ENCODE data around the gene PRKN.

Gene PRKN

DNA sequence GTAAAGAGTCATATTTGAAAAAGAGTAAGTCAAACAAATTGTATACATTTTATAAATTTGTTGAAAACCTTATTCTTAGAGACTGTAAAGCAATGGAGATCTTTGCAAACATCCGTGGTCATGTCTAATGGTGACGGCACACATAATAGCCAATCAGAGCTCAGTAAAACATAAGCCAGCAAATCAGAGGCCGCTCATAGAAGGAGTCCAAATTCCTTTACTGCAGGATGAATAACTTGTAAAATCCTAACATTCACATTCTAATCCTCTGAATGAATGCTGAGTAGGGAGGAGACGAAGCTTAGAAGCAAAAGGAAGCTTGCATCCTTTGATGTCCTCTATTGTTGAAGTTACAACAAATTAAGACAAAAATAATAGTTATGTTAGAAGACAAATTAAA is 401.7 kb downstream of the PRKN start:
- no peak for FAIRE-seq
- no peak for DNase-seq (ENCODE audit: low spot score)

DNA sequence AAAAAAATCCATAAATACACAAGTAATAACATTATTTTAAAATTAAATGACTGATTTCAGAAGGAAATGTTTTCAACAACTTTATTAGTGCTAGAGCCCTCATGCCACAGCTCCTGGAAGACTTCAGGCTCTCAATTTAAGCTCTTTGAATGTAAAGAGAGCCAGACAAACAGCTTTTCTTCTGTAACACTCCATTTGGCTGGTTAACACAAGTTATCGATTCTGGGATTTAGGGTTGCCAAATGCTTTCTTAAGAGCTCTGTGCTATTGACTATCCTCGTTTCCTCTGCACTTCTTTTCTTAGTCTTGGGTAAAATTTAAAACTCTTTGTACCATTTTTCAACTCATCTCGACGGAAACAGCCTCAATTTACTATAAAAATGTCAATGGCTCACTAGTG is 402.5 kb downstream of the PRKN start:
- DNase-seq (ENCODE audit: low spot score) (no peak), FAIRE-seq (no peak)

DNA sequence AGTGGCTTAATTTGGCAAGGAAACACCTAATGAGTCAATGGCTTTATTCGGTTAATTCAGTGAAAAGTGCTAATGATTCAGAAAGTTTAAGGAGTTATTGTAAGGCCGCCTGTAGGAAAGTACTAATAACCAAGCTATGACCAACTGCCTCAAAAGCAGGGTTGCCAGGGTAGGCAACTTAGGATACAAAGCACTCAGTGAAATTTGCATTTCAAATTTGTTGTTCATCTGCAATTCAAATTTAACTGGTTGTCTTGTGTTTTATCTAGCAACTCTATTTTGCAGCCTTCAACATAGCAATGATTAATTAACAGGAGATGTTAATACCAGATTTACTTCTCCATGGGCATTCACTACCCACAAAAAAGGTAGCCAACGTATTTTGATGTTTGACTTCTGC is 412.3 kb downstream of the PRKN start:
- no peak for DNase-seq (ENCODE audit: low spot score)
- FAIRE-seq: no peak

DNA sequence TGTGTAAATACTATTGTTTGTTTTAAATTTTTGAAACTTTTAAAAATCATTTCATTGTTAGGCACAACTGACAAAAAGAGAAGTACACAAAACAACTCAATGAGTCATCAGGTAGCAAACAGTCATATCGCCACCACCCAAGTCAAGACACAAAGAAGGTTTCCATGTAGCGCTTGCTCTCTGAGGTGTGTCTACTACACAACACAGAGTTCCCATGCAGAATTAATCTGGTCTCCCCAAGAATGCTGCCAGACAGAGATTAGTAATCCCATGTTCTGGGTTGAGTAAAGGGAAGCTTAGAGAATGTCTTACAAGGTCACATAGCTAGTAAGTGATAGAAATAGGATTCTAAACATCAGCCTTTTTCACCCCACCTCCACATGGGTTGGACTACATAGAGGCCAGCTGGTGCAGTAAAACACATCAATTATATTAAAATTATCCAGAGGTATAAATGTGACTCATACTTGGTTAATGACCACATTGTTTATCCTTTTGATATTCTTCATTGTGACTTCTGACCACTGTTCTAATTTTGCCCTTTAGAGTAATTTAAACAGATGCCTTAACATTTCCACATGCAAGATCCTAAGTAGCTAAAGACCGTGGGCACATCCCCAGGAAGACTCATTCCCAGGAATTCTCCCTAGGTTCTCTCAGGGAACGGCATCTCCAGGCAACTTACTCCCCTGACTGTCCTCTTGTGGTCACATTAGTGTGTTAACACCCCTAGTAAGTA is 413.5 kb downstream of the PRKN start:
- DNase-seq (ENCODE audit: low spot score): no peak
- no peak for FAIRE-seq

GRCh38 chr6:162307865-162308264 is 419.7 kb downstream of the PRKN start:
- DNase-seq (ENCODE audit: low spot score): no peak
- no peak for FAIRE-seq

DNA sequence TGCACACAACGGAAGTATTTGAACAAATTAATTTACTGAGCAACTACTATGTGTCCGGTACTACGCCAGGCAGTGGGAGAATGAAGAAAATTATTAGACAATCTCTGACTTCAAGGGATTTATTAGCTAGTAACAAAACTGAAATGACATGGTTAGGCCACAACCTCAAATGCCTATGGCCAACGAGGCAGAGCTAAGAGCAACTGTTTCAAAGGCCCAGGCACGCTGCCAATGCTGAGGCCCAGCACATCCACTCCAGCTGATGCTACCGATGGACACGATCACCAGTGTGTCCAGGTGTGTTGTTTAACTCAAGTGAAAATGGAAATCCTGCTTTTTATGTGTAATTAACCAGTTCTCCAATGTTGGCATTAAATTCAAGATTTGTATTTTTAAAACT is 420.9 kb downstream of the PRKN start:
- FAIRE-seq: no peak
- no peak for DNase-seq (ENCODE audit: low spot score)

GRCh38 chr6:162301128-162301527 is 426.4 kb downstream of the PRKN start:
- FAIRE-seq (no peak), DNase-seq (ENCODE audit: low spot score) (no peak)

GRCh38 chr6:162294029-162294428 is 433.5 kb downstream of the PRKN start:
- FAIRE-seq: no peak

GRCh38 chr6:162292915-162293314 is 434.7 kb downstream of the PRKN start:
- no peak for FAIRE-seq
- no peak for DNase-seq (ENCODE audit: low spot score)

More at GRCh38 chr6:162294029-162294428, 433.5 kb downstream of the PRKN start:
- DNase-seq (ENCODE audit: low spot score): no peak

DNA sequence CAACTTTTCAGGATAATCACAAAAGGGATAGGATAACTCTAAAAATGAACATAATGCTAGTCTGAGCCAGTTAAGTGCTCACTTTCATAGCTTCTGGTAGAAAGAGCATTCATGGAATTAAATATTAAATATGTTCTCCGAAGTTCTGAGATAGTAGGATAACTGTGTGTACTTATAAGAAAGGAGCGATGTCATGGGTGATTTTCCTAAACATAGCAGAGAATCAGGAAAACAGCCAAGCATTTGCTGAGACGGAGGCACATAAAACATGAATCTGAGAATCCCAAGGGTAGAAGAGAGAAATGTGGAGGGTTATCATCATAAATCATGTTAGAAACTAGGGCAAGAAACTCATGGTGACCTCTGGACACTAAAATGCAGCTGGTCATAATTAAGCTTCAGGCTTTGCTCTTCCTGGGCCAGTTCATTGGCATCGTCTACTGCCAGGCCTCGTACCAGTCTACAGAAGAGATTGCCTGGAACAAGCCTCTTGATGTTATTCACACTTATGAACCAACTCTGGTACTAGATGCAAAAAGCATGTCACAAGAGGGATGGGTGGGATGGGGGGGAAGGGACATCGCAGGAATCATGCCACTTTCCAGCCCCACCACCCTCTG is 436.6 kb downstream of the PRKN start:
- FAIRE-seq (no peak), DNase-seq (ENCODE audit: low spot score) (no peak)

DNA sequence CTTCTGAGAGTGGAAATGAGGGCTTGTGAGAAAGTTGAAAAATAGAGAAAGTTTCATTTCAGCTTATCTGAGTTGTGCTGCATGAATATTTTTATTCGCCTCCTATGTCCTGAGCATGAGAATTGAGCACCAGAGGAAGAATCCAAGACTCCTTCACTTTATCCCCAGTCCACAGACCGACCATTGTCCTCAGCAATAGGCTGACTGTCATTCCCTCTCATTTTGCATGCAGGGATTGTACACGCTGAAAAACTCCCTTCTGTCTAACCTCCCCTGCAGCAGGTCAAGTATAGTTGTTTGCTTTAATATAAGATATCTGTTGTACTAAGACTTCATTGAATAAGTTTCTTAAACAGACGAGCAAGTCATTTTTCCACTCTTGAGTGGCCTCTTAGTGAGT is 437.6 kb downstream of the PRKN start:
- FAIRE-seq (no peak), DNase-seq (ENCODE audit: low spot score) (no peak)

- DNase-seq (ENCODE audit: low spot score): no peak
- FAIRE-seq: no peak
Measured at GRCh38 chr6:162273986-162274385, 453.6 kb downstream of the PRKN start.

DNA sequence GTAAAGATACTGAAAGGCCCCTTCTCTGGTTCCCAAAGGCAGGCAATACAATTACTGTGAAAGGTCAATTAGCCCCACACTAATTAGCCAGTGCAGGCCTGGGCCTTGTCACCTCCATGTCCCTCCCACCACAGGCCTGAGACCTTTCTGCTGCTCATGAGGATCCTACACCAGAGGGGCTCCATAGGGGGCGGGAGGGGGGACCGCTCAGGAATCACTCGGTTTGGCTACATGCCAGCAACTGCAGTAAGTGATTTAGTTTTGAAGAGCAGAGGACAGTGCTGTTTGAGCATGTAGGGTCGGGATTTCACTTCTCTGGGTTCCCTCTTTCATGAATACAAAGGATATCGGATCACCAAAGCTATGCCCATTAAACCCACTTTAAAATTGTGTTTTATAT is 455.6 kb downstream of the PRKN start:
- FAIRE-seq: no peak

DNA sequence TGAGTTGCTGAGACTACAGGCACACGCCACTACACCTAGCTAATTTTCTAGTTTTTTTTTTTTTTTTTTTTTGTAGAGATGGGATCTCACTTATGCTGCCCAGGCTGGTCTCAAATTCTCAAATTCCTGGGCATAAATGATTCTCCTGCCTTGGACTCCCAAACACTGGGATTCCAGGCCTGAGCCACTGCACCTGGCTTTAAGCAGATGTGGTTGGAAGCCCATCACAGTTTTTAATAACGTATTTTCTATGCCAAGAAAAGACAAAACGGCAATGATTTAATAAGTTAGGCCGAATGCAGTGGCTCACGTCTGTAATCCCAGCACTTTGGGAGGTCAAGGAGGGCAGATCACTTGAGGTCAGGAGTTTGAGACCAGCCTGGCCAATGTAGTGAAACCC is 456.6 kb downstream of the PRKN start:
- FAIRE-seq (no peak), DNase-seq (ENCODE audit: low spot score) (no peak)

More for the DNA sequence above, 455.6 kb downstream of the PRKN start:
- DNase-seq (ENCODE audit: low spot score): no peak

GRCh38 chr6:162267641-162268040 is 459.9 kb downstream of the PRKN start:
- no peak for FAIRE-seq
- DNase-seq (ENCODE audit: low spot score): no peak

GRCh38 chr6:162267126-162267525 is 460.4 kb downstream of the PRKN start:
- FAIRE-seq (no peak), DNase-seq (ENCODE audit: low spot score) (no peak)

DNA sequence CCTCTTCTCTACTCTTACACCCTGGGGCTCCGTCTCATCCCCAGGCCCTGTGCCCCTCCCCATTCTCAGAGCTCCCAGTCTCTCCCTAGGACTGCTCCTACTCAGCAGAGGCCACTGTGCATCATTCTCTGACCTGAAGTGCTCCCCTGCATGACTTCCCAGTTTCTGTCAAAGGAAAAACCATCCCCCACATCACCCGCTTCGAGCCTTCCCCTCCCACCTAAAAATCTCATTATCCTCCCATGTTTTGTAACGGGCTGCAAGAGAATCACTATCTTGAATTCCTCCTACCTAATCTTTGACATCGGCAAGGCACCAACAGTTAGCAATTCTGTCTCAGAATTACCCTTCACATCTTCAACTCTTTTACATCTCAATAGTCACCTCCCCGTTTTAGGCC is 463.0 kb downstream of the PRKN start:
- FAIRE-seq (no peak), DNase-seq (ENCODE audit: low spot score) (no peak)

DNA sequence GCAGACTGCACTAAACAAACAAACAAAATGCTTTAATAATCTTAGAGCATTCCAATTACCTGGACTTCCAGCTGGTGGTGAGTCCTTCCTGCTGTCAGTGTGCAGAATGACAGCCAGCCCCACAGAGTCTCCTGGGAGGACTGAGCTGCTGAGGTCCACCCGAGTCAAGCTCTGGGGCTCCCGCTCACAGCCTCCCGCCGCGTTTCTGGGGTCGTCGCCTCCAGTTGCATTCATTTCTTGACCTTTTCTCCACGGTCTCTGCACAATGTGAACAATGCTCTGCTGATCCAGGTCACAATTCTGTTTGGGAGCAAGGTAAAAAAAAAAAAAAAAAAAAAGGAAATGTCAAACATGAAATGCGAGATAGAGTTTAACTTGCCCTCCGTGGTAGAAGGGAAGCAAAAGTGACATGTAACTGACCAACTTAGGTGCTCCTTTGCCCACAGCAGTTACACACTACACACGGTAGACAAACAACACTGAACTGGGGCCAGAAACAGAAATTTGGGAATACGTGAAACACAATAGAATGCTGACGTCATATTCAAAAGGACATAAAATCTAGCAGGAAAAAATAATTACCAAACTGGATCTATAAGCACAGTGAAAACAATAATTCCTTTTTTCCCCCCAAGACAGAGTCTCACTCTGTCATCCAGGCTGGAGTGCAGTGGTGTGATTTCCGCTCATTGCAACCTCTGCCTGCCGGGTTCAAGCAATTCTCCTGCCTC is 464.9 kb downstream of the PRKN start:
- no peak for DNase-seq (ENCODE audit: low spot score)
- no peak for FAIRE-seq

DNA sequence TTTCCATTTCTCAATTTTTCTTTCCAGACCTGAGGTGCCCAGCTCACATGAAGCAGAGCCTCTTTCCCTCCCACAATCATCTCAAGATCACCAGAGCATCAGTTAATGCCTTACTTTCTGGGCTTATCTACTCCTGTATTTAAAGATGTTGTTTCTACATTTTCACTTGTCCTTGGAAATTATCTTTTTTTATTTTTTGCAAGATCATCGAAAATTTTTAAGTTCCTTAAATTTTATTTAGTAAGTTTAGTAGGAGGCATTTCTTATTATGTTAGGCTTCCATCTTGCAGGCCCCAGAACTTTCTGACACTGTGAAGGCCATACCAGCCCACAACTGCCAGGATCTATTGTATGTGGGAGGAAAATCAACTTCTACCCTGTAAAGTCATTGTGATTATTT is 466.0 kb downstream of the PRKN start:
- FAIRE-seq (no peak), DNase-seq (ENCODE audit: low spot score) (no peak)

GRCh38 chr6:162260027-162260426 is 467.5 kb downstream of the PRKN start:
- FAIRE-seq (no peak), DNase-seq (ENCODE audit: low spot score) (no peak)

GRCh38 chr6:162258647-162259046 is 468.9 kb downstream of the PRKN start:
- FAIRE-seq: no peak
- DNase-seq (ENCODE audit: low spot score): no peak

GRCh38 chr6:162256361-162256760 is 471.2 kb downstream of the PRKN start:
- FAIRE-seq (no peak), DNase-seq (ENCODE audit: low spot score) (no peak)

GRCh38 chr6:162251257-162251656 is 476.3 kb downstream of the PRKN start:
- no peak for DNase-seq (ENCODE audit: low spot score)
- FAIRE-seq: no peak

Measured in RCC 7860 (cell line).